WTC11 (cell line): Measurements from ENCODE around the gene CD164L2. TPM values are rescaled to one million over a fixed set of nuclear protein-coding genes. Genes with fewer than 3 reads are reported as not detected.

Source experiments
- ATAC-seq: fragments of 200-7000 bp; cut with Tn5 transposase; 2 replicates; pipeline ENCODE4 v1.10.0; 2021; ENCODE audit warnings: mild to moderate bottlenecking, moderate library complexity
- CTCF ChIA-PET: fragments of 300-600 bp; sonication (Branson Sonifier 250); formaldehyde crosslinking; loops from one replicate; lab custom pipeline; 2021; ENCODE audit warnings: antibody characterized with exemption; lab: Charles Lee
- POLR2A ChIA-PET: fragments of 350-600 bp; sonication (Branson Sonifier 250); formaldehyde crosslinking; loops from one replicate; lab custom pipeline; 2021; ENCODE audit warnings: antibody characterized with exemption; lab: Charles Lee
- DNase-seq: peaks from one replicate; pipeline ENCODE4 v3.0.0; 2021; ENCODE audit warnings: low spot score
- H3K27ac Mint-ChIP-seq: 2 replicates; pipeline ENCODE4 v1.8.0; 2021; ENCODE audit warnings: mixed read lengths
- H3K27me3 Mint-ChIP-seq: 2 replicates; pipeline ENCODE4 v1.8.0; 2021; ENCODE audit warnings: low read depth, mild to moderate bottlenecking, moderate library complexity, mixed read lengths
- H3K36me3 Mint-ChIP-seq: 2 replicates; pipeline ENCODE4 v1.8.0; 2021; ENCODE audit warnings: mixed read lengths
- H3K4me1 Mint-ChIP-seq: 2 replicates; pipeline ENCODE4 v1.8.0; 2022; ENCODE audit warnings: mixed read lengths
- H3K4me3 Mint-ChIP-seq: 2 replicates; pipeline ENCODE4 v1.8.0; 2021; ENCODE audit warnings: mild to moderate bottlenecking, moderate library complexity, mixed read lengths
- H3K9me3 Mint-ChIP-seq: 2 replicates; pipeline ENCODE4 v1.8.0; 2021; ENCODE audit warnings: mixed read lengths
- AFF4 ChIP-seq: sonication (generic); formaldehyde crosslinking; IDR thresholded peaks from 2 replicates; pipeline ENCODE4 v1.8.1; 2023; ENCODE audit warnings: mild to moderate bottlenecking, missing genetic modification reagents, borderline replicate concordance
- CREM ChIP-seq: sonication (generic); formaldehyde crosslinking; IDR thresholded peaks from 2 replicates; pipeline ENCODE4 v1.8.1; 2022; ENCODE audit warnings: mild to moderate bottlenecking, missing genetic modification reagents, moderate library complexity
- ELF4 ChIP-seq: sonication (generic); formaldehyde crosslinking; IDR thresholded peaks from 2 replicates; pipeline ENCODE4 v1.8.1; 2022; ENCODE audit warnings: low read depth, mild to moderate bottlenecking, moderate library complexity, missing genetic modification reagents
- ESRRA ChIP-seq: sonication (generic); formaldehyde crosslinking; IDR thresholded peaks from 2 replicates; pipeline ENCODE4 v1.8.1; 2022; ENCODE audit warnings: mild to moderate bottlenecking, missing genetic modification reagents, borderline replicate concordance
- ETV6 ChIP-seq: sonication (generic); formaldehyde crosslinking; IDR thresholded peaks from 2 replicates; pipeline ENCODE4 v1.8.1; 2022; ENCODE audit warnings: mild to moderate bottlenecking, missing genetic modification reagents
- FOXP1 ChIP-seq: sonication (generic); formaldehyde crosslinking; IDR thresholded peaks from 2 replicates; pipeline ENCODE4 v1.8.0; 2022; ENCODE audit warnings: missing genetic modification reagents, mild to moderate bottlenecking, moderate library complexity, borderline replicate concordance
- GRHL2 ChIP-seq: fragments of 250-450 bp; sonication (Bioruptor Pico); IDR thresholded peaks from 2 replicates; pipeline ENCODE4 v1.8.0; 2022; ENCODE audit warnings: mild to moderate bottlenecking, moderate library complexity; ENCODE audit not compliant: insufficient replicate concordance, severe bottlenecking
- MAX ChIP-seq: sonication (generic); formaldehyde crosslinking; IDR thresholded peaks from 2 replicates; pipeline ENCODE4 v1.8.0; 2022; ENCODE audit warnings: mild to moderate bottlenecking, missing genetic modification reagents
- SP1 ChIP-seq: sonication (generic); formaldehyde crosslinking; conservative IDR thresholded peaks from 2 replicates; pipeline ENCODE4 v1.8.1; 2022; ENCODE audit warnings: missing genetic modification reagents
- TEAD1 ChIP-seq: sonication (generic); formaldehyde crosslinking; IDR thresholded peaks from 2 replicates; pipeline ENCODE4 v1.8.0; 2022; ENCODE audit warnings: mild to moderate bottlenecking, missing genetic modification reagents
- total RNA-seq: library from RNA; stranded (reverse); gene quantifications from 3 replicates; pipeline ENCODE4 v1.2.3, GENCODE V29; 2021
- TF ChIP-seq, protein P1 (sequence below): sonication (generic); formaldehyde crosslinking; IDR thresholded peaks from 2 replicates; pipeline ENCODE4 v1.8.1; 2023; ENCODE audit warnings: mild to moderate bottlenecking, missing genetic modification reagents
- TF ChIP-seq, protein P2 (sequence below): sonication (generic); formaldehyde crosslinking; IDR thresholded peaks from 2 replicates; pipeline ENCODE4 v1.8.0; 2022; ENCODE audit warnings: missing genetic modification reagents
- TF ChIP-seq, protein P3 (sequence below): sonication (generic); formaldehyde crosslinking; IDR thresholded peaks from 2 replicates; pipeline ENCODE4 v1.8.1; 2023; ENCODE audit warnings: mild to moderate bottlenecking, missing genetic modification reagents

Gene CD164L2
- total RNA-seq, 1 experiment from 2014 or later = 5.5 TPM

GRCh38 chr1:27367160-27367650 lies 15.9 kb downstream of the CD164L2 start:
- H3K36me3 Mint-ChIP-seq = no peaks in the 10 kb centered on the region
- peak; percentile 1 for ATAC-seq
- peak; percentile 19 for DNase-seq
- ChIA-PET CTCF (interaction anchor here (0.8 to 8.7 kb wide), 25 partner anchors 12 to 323 kb away, joined by 3 to 258 read pairs (median 10); partner anchors contain the start of genes CD164L2, SYTL1 and TMEM222), POLR2A (interaction anchor here (0.9 to 4.1 kb wide), 7 partner anchors 16 to 66 kb away, joined by 3 to 29 read pairs (median 7); partner anchors contain the start of genes CD164L2 and GPR3)
- peak overlapping the region; percentile 80 for H3K4me3 Mint-ChIP-seq
- H3K27ac Mint-ChIP-seq = peak overlapping the region; percentile 80
- H3K9me3 Mint-ChIP-seq = no peaks in the 10 kb centered on the region
- H3K4me1 Mint-ChIP-seq = peaks cover 25% of the 10 kb centered on the region
- TF ChIP-seq, protein P1, sequence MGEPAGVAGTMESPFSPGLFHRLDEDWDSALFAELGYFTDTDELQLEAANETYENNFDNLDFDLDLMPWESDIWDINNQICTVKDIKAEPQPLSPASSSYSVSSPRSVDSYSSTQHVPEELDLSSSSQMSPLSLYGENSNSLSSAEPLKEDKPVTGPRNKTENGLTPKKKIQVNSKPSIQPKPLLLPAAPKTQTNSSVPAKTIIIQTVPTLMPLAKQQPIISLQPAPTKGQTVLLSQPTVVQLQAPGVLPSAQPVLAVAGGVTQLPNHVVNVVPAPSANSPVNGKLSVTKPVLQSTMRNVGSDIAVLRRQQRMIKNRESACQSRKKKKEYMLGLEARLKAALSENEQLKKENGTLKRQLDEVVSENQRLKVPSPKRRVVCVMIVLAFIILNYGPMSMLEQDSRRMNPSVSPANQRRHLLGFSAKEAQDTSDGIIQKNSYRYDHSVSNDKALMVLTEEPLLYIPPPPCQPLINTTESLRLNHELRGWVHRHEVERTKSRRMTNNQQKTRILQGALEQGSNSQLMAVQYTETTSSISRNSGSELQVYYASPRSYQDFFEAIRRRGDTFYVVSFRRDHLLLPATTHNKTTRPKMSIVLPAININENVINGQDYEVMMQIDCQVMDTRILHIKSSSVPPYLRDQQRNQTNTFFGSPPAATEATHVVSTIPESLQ (CRISPR knock-in tag) = no peak
- TF ChIP-seq SP1 (CRISPR knock-in tag) = 0 out of 2 replicates have a peak, but pooled peaks have one; percentile 4
- peaks cover 17% of the 10 kb centered on the region for H3K27me3 Mint-ChIP-seq

GRCh38 chr1:27366411-27367159 lies 16.5 kb downstream of the CD164L2 start, which contains the start of gene MAP3K6:
Gene MAP3K6 (minus strand): TSS chr1:27366961. CDS start chr1:27366597, 364 bp downstream.
- peaks cover 23% of the 10 kb centered on the region for H3K27me3 Mint-ChIP-seq
- no peaks in the 10 kb centered on the region for H3K9me3 Mint-ChIP-seq
- H3K27ac Mint-ChIP-seq = peak within 1 kb of the TSS; percentile 97
- TF ChIP-seq ESRRA (CRISPR knock-in tag) = no peak
- 0 out of 2 replicates have a peak, but pooled peaks have one; percentile 9 for TF ChIP-seq FOXP1 (CRISPR knock-in tag)
- 0 out of 2 replicates have a peak, but pooled peaks have one; percentile 13 for TF ChIP-seq TEAD1 (CRISPR knock-in tag)
- TF ChIP-seq, protein P2, sequence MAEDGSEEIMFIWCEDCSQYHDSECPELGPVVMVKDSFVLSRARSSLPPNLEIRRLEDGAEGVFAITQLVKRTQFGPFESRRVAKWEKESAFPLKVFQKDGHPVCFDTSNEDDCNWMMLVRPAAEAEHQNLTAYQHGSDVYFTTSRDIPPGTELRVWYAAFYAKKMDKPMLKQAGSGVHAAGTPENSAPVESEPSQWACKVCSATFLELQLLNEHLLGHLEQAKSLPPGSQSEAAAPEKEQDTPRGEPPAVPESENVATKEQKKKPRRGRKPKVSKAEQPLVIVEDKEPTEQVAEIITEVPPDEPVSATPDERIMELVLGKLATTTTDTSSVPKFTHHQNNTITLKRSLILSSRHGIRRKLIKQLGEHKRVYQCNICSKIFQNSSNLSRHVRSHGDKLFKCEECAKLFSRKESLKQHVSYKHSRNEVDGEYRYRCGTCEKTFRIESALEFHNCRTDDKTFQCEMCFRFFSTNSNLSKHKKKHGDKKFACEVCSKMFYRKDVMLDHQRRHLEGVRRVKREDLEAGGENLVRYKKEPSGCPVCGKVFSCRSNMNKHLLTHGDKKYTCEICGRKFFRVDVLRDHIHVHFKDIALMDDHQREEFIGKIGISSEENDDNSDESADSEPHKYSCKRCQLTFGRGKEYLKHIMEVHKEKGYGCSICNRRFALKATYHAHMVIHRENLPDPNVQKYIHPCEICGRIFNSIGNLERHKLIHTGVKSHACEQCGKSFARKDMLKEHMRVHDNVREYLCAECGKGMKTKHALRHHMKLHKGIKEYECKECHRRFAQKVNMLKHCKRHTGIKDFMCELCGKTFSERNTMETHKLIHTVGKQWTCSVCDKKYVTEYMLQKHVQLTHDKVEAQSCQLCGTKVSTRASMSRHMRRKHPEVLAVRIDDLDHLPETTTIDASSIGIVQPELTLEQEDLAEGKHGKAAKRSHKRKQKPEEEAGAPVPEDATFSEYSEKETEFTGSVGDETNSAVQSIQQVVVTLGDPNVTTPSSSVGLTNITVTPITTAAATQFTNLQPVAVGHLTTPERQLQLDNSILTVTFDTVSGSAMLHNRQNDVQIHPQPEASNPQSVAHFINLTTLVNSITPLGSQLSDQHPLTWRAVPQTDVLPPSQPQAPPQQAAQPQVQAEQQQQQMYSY (CRISPR knock-in tag) = peak; percentile 93
- TF ChIP-seq CREM (CRISPR knock-in tag) = peak; percentile 67; the same call in 1 of the 2 replicates
- peak; percentile 43; the same call in 1 of the 2 replicates for TF ChIP-seq MAX (CRISPR knock-in tag)
- TF ChIP-seq, protein P3, sequence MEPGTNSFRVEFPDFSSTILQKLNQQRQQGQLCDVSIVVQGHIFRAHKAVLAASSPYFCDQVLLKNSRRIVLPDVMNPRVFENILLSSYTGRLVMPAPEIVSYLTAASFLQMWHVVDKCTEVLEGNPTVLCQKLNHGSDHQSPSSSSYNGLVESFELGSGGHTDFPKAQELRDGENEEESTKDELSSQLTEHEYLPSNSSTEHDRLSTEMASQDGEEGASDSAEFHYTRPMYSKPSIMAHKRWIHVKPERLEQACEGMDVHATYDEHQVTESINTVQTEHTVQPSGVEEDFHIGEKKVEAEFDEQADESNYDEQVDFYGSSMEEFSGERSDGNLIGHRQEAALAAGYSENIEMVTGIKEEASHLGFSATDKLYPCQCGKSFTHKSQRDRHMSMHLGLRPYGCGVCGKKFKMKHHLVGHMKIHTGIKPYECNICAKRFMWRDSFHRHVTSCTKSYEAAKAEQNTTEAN = 0 out of 2 replicates have a peak, but pooled peaks have one; percentile 9
- no peak for TF ChIP-seq AFF4 (CRISPR knock-in tag)
- 0 out of 2 replicates have a peak, but pooled peaks have one; percentile 28 for TF ChIP-seq SP1 (CRISPR knock-in tag)
- TF ChIP-seq GRHL2 = no peak
- TF ChIP-seq ETV6 (CRISPR knock-in tag) = 0 out of 2 replicates have a peak, but pooled peaks have one; percentile 9
- TF ChIP-seq ELF4 (CRISPR knock-in tag) = no peak
- TF ChIP-seq, all 79 proteins: peak for 8
- Mint-ChIP-seq H3K4me1 (peaks cover 25% of the 10 kb centered on the region), H3K4me3 (peak within 1 kb of the TSS; percentile 84), H3K36me3 (no peaks in the 10 kb centered on the region)
- ChIA-PET POLR2A (interaction anchor here (0.6 to 4.1 kb wide), 13 partner anchors 9 to 429 kb away, joined by 3 to 29 read pairs (median 4); partner anchors contain the start of genes CD164L2 and GPR3), CTCF (interaction anchor here (0.6 to 8.7 kb wide), 36 partner anchors 10 to 322 kb away, joined by 3 to 258 read pairs (median 5); partner anchors contain the start of genes CD164L2, SYTL1 and TMEM222)
- DNase-seq = peak; percentile 83
- peak; percentile 70 for ATAC-seq
